K562 (cell line): ENCODE results near the gene CCR5AS.

Source experiments
- ATF7 ChIP-seq: fragments of 450-650 bp; IDR thresholded peaks from 2 replicates; pipeline ENCODE4 v1.7.1; 2014; ENCODE audit warnings: mild to moderate bottlenecking, moderate library complexity
- EHMT2 ChIP-seq: fragments of 450-650 bp; IDR thresholded peaks from 2 replicates; pipeline ENCODE4 v1.6.1; 2018; ENCODE audit warnings: antibody characterized with exemption
- EP300 ChIP-seq: IDR thresholded peaks from 2 replicates; pipeline ENCODE4 v1.6.1; 2012; ENCODE audit warnings: low read length, improper control_type of control experiment
- FOXP4 ChIP-seq: sonication (generic); formaldehyde crosslinking; IDR thresholded peaks from 2 replicates; pipeline ENCODE4 v1.8.0; 2022; ENCODE audit warnings: mild to moderate bottlenecking, missing genetic modification reagents, borderline replicate concordance
- JUND ChIP-seq, 2 experiments: IDR thresholded peaks; 2 replicates in 1 of 2; 3 replicates in 1 of 2; pipeline ENCODE4 v1.6.1; 2011; ENCODE audit warnings: borderline replicate concordance in 2 of 2, low read depth in 2 of 2, low read length in 2 of 2, improper control_type of control experiment in 1 of 2, missing biosample characterization in 1 of 2, missing genetic modification characterization in 1 of 2, missing genetic modification reagents in 1 of 2
- NFXL1 ChIP-seq: fragments of 450-650 bp; formaldehyde crosslinking; IDR thresholded peaks from 2 replicates; pipeline ENCODE4 v1.4.0; 2021; ENCODE audit warnings: mild to moderate bottlenecking
- PATZ1 ChIP-seq: fragments of 250-450 bp; sonication (Bioruptor Pico); IDR thresholded peaks from 2 replicates; pipeline ENCODE4 v1.5.0; 2020; ENCODE audit warnings: mild to moderate bottlenecking, borderline replicate concordance
- RBBP5 ChIP-seq: fragments of 200-600 bp; sonication (generic); IDR thresholded peaks from 2 replicates; pipeline ENCODE4 v1.6.1; 2012; ENCODE audit warnings: borderline replicate concordance, mild to moderate bottlenecking, low read length, control low read depth, inconsistent platforms; ENCODE audit not compliant: insufficient read depth, poor library complexity, severe bottlenecking
- ZNF224 ChIP-seq: sonication (generic); formaldehyde crosslinking; IDR thresholded peaks from 2 replicates; pipeline ENCODE4 v1.8.0; 2022; ENCODE audit warnings: mild to moderate bottlenecking, missing genetic modification reagents

GRCh38 chr3:46334741-46335478 is 72.0 kb downstream of the CCR5AS start:
- TF ChIP-seq RBBP5 = no peak
- no peak for TF ChIP-seq ZNF224 (CRISPR knock-in tag)
- no peak for TF ChIP-seq FOXP4 (CRISPR knock-in tag)
- no peak for TF ChIP-seq NFXL1 (CRISPR knock-in tag)
- TF ChIP-seq PATZ1 (CRISPR knock-in tag) = no peak
- no peak for TF ChIP-seq JUND (IDR thresholded peaks at IDR 0.05; ENCODE audit: borderline replicate concordance, low read depth, low read length)
- no peak for TF ChIP-seq JUND (tag; IDR thresholded peaks at IDR 0.05; ENCODE audit: borderline replicate concordance, low read depth, low read length)
- no peak for TF ChIP-seq EHMT2
- TF ChIP-seq ATF7 = no peak
- TF ChIP-seq EP300 = no peak
